Esophagus squamous epithelium (tissue), 5 donors: ENCODE results near the gene CASP4. TPM values are rescaled to one million over a fixed set of nuclear protein-coding genes. Genes with fewer than 3 reads are reported as not detected.

ENCODE experiments used
- DNase-seq: peaks from one replicate; lab custom pipeline; 2025; lab: John Stamatoyannopoulos, UW
- H3K27ac ChIP-seq, 4 donors: fragments of 200-600 bp; sonication (generic); one replicate each; pipeline ENCODE4 v1.5.1; 2016 to 2019; ENCODE audit warnings: mild to moderate bottlenecking in 1 of 4
- H3K27me3 ChIP-seq, 4 donors: fragments of 200-600 bp; sonication (generic); 1 replicate in 3 of 4; 2 replicates in 1 of 4; pipeline versions ENCODE4 v1.5.1 to v1.6.0; 2017 to 2021; ENCODE audit warnings: antibody characterized with exemption in 1 of 4
- H3K36me3 ChIP-seq, 3 donors: fragments of 200-600 bp; sonication (generic); one replicate each; pipeline ENCODE4 v1.5.1; 2016 to 2019
- H3K4me1 ChIP-seq, 3 donors: fragments of 200-600 bp; sonication (generic); one replicate each; pipeline ENCODE4 v1.5.1; 2017 to 2019
- H3K4me3 ChIP-seq, 4 donors: fragments of 200-600 bp; sonication (generic); 1 replicate in 3 of 4; 2 replicates in 1 of 4; pipeline ENCODE4 v1.5.1; 2016 to 2019; ENCODE audit warnings: mild to moderate bottlenecking in 2 of 4, moderate library complexity in 1 of 4
- H3K9me3 ChIP-seq, 3 donors: fragments of 200-600 bp; sonication (generic); one replicate each; pipeline ENCODE4 v1.5.1; 2016 to 2019
- CTCF ChIP-seq, 6 experiments: fragments of 450-650 bp in 4 of 6; fragments of 200-600 bp in 2 of 6; sonication (generic) in 2 of 6; IDR thresholded peaks; one replicate each; pipeline ENCODE4 v1.5.1; 2016 to 2019; ENCODE audit warnings: antibody characterized with exemption in 6 of 6, mild to moderate bottlenecking in 4 of 6, moderate library complexity in 4 of 6
- POLR2A ChIP-seq, 4 donors: fragments of 450-650 bp; IDR thresholded peaks; one replicate each; pipeline ENCODE4 v1.6.1; 2017; ENCODE audit warnings: antibody characterized with exemption in 4 of 4, mild to moderate bottlenecking in 4 of 4, moderate library complexity in 3 of 4
- WGBS, 2 donors: methylation state at CpG; one replicate each; pipeline ENCODE4 v1.1.5; 2018; 5-methylcytosine and 5-hydroxymethylcytosine counted together
- intact Hi-C: fragments of 100-400 bp; cut with DNase I; formaldehyde crosslinking; loops from one replicate; pipeline ENCODE4 v1.15.0; 2022
- total RNA-seq, 4 donors: library from RNA; depleted of rRNA; stranded (reverse); fragments of >200 nt; gene quantifications; one replicate each; pipeline ENCODE4 v1.1.0, GENCODE V29; 2016
- donor health status: DM: yes; HTN: yes; CAD: no.

CASP4 gene
- total RNA-seq: 100 to 1,000 TPM in 3 of 4 donors, 10 to 100 TPM in 1; 80.9 to 146 (median 115) TPM

- Histone ChIP-seq H3K36me3 (no peaks in the 10 kb centered on the region), H3K4me1 (peaks cover 15 to 40% (median 16%) of the 10 kb centered on the region in 3 donors), H3K27me3 (no peaks in the 10 kb centered on the region), H3K4me3 (peak within 1 kb of the TSS; percentile 44 to 69 (median 55)), H3K9me3 (no peaks in the 10 kb centered on the region), H3K27ac (peak within 1 kb of the TSS; percentile 82 to 93 (median 84))
- TF ChIP-seq CTCF (IDR thresholded peaks at IDR 0.05) (no peak), POLR2A (IDR thresholded peaks at IDR 0.05) (peak in 1 of 4 donors; percentile 71)
- WGBS, 2 donors: 2 to 4% methylated on average over 4 of the region's 4 CpGs
- intact Hi-C loops: no loop called here
- DNase-seq: no peak
These were observed at the start of gene CASP4 for GRCh38 chr11:104968355-104968855. Gene CASP4, minus strand, starts transcription at chr11:104968574. Its CDS starts 49 bp downstream, at chr11:104968525.

GRCh38 chr11:105007463-105007862, 39.1 kb upstream of the CASP4 start:
- H3K27me3 ChIP-seq: no peaks in the 10 kb centered on the region
- TF ChIP-seq POLR2A (IDR thresholded peaks at IDR 0.05): no peak
- no peak for TF ChIP-seq CTCF (IDR thresholded peaks at IDR 0.05)
- H3K27ac ChIP-seq: no peak overlapping the region
- H3K9me3 ChIP-seq: no peaks in the 10 kb centered on the region
- intact Hi-C loops: no loop called here
- no peaks in the 10 kb centered on the region for H3K4me1 ChIP-seq
- H3K36me3 ChIP-seq: no peaks in the 10 kb centered on the region
- no peak overlapping the region for H3K4me3 ChIP-seq
- DNase-seq: no peak

DNA sequence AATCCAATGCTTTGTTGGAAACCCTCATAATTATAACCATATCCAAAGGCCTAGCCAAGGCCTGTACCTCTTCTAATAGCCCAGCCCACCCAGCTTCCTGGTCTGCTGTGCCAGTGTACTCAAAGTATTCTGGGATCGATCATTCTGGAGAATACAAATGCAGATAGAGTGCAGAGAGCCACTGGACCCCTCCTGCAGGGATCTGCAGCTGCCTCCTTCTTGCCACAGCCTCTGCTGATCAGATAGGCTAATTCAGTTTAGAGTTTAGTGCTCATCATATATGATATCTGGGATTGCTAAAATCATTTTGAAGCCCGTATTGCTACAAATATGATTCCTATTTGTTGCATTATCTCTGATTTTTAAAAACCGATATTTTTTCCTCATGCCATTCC, 37.1 kb upstream of the CASP4 start:
- intact Hi-C loops: no loop called here
- no peaks in the 10 kb centered on the region for H3K9me3 ChIP-seq
- no peak overlapping the region for H3K4me3 ChIP-seq
- no peaks in the 10 kb centered on the region for H3K27me3 ChIP-seq
- TF ChIP-seq POLR2A (IDR thresholded peaks at IDR 0.05): no peak
- no peak for TF ChIP-seq CTCF (IDR thresholded peaks at IDR 0.05)
- no peaks in the 10 kb centered on the region for H3K36me3 ChIP-seq
- 85 to 94% methylated on average over 3 of the region's 3 CpGs for WGBS, 2 donors
- no peak for DNase-seq
- H3K4me1 ChIP-seq: no peaks in the 10 kb centered on the region
- H3K27ac ChIP-seq: no peak overlapping the region

GRCh38 chr11:105004021-105004420, 35.6 kb upstream of the CASP4 start:
- Histone ChIP-seq H3K27ac (no peak overlapping the region), H3K9me3 (no peaks in the 10 kb centered on the region), H3K4me3 (no peak overlapping the region), H3K27me3 (no peaks in the 10 kb centered on the region), H3K4me1 (no peaks in the 10 kb centered on the region), H3K36me3 (no peaks in the 10 kb centered on the region)
- TF ChIP-seq CTCF (IDR thresholded peaks at IDR 0.05): no peak
- TF ChIP-seq POLR2A (IDR thresholded peaks at IDR 0.05): no peak
- intact Hi-C loops: no loop called here
- WGBS, 2 donors: 58 to 82% methylated on average over 3 of the region's 3 CpGs
- DNase-seq: no peak

DNA sequence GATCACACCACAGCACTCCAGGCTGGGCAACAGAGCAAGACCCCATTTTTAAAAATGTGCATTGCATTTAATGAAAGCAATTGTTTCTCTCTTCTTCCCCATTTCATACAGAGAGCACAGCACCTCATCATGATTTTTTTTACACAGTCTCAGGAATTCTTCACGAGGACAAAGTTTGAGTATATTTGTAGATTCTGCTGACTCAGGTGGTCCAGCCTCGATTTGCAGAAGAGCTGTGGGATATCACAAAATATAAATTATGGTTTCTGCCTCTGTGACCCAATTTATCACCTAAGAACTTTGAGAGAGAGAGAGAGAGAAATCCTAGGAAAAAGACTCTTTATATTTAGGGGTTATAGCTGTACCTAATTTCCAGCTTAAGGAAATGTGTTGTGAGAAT, 34.8 kb upstream of the CASP4 start:
- Histone ChIP-seq H3K9me3 (no peaks in the 10 kb centered on the region), H3K4me3 (no peak overlapping the region), H3K27me3 (no peaks in the 10 kb centered on the region), H3K36me3 (no peaks in the 10 kb centered on the region), H3K27ac (no peak overlapping the region), H3K4me1 (no peaks in the 10 kb centered on the region)
- WGBS, 2 donors: 60 to 69% methylated on average over 2 of the region's 2 CpGs
- TF ChIP-seq CTCF (IDR thresholded peaks at IDR 0.05) (no peak), POLR2A (IDR thresholded peaks at IDR 0.05) (no peak)
- no peak for DNase-seq
- intact Hi-C loops: no loop called here
